ENCODE results near the gene CD2AP. TPM values are rescaled to one million over a fixed set of nuclear protein-coding genes. Genes with fewer than 3 reads are reported as not detected.

The CD2AP gene
- 10 to 100 TPM; 21.3 to 60.7 (median 34.4) TPM for total RNA-seq

DNA sequence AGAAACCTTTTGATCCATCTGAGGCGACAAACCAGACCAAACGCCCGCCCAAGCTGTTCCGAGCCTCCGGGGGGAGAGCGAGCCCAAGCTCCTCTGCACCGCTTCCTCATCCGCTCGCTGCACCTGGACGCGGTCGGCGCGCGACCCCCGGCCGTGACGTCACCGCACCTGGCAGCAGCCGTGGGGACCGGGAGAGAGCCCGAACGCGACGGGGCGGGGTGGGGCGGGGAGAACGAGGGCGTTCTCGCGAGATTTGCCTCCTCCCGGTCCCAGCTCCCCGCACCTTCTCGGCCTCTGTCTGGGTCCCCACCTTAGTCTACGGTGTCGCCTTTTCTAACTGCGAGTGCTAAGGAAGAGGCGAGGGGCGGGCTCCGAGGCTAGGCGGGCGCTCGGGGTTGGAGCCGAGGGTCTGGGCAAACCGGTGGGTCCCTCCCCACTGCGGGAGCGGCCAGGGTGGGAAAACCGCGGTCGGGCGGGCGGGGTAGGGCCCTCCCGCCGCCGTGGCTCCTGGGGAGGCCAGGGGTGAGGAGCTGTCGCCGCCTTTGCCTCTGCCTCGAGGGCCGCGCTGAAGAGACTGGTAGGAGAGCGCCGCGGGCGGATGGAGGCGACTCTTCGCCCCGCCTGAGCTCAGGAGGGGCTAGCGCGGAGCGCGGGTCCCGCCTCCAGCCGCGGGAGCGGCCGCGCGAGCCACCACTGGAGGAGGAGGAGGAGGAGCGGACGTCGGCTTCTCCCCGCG, at the start of gene CD2AP:
Gene CD2AP, plus strand, starts transcription at position 293 of the 736 bp plus-strand sequence. CDS start 456 bp downstream, outside the sequence.
- no peaks in the 10 kb centered on the region for H3K36me3 ChIP-seq
- peak; percentile 83 to 89 for DNase-seq (ENCODE audit: low spot score in 2 of 2)
- TF ChIP-seq POLR2AphosphoS5 (IDR thresholded peaks at IDR 0.05) (peak in 2 of 3 donors; percentile 44 to 63), CTCF (IDR thresholded peaks at IDR 0.05) (no peak), POLR2A (IDR thresholded peaks at IDR 0.05) (peak; percentile 13)
- intact Hi-C loops (cut with DNase I; ENCODE audit: low total_unique reads) = no loop called here
- no peaks in the 10 kb centered on the region for H3K9me3 ChIP-seq
- H3K27me3 ChIP-seq = no peaks in the 10 kb centered on the region
- no peaks in the 10 kb centered on the region for H3K4me1 ChIP-seq
- peak within 1 kb of the TSS; percentile 97 to 100 for H3K27ac ChIP-seq
- peak within 1 kb of the TSS; percentile 79 to 93 (median 88) for H3K4me3 ChIP-seq

DNA sequence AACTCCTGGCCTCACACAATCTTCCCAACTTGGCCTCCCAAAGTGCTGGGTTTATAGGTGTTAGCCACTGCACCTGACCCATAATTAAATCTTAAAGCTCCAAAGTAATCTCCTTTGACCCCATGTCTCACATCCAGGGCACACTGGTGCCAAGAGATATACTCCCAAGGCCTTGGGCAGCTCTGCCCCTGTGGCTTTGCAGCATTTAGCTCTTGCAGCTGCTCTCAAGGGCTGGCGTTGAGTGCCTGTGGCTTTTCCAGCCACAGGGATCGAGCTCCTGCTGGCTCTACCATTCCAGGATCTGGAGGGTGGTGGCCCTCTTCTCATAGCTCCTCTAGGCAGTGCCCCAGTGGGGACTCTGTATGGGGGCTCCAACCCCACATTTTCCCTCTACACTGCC, 49.3 kb upstream of the CD2AP start:
- Histone ChIP-seq H3K9me3 (peaks cover 0 to 8% of the 10 kb centered on the region in 2 donors), H3K27ac (no peak overlapping the region), H3K27me3 (no peaks in the 10 kb centered on the region), H3K4me3 (no peak overlapping the region), H3K4me1 (no peaks in the 10 kb centered on the region), H3K36me3 (no peaks in the 10 kb centered on the region)
- TF ChIP-seq POLR2AphosphoS5 (IDR thresholded peaks at IDR 0.05) = no peak
- TF ChIP-seq CTCF (IDR thresholded peaks at IDR 0.05) = no peak
- no peak for TF ChIP-seq POLR2A (IDR thresholded peaks at IDR 0.05)
- intact Hi-C loops (cut with DNase I; ENCODE audit: low total_unique reads) = no loop called here
- DNase-seq (ENCODE audit: low spot score in 2 of 2) = no peak

GRCh38 chr6:47428746-47429664, 48.6 kb upstream of the CD2AP start:
- TF ChIP-seq POLR2AphosphoS5 (IDR thresholded peaks at IDR 0.05) = no peak
- TF ChIP-seq CTCF (IDR thresholded peaks at IDR 0.05) = no peak
- TF ChIP-seq POLR2A (IDR thresholded peaks at IDR 0.05) = no peak
- no peak for DNase-seq (ENCODE audit: low spot score in 2 of 2)
- Histone ChIP-seq H3K36me3 (no peaks in the 10 kb centered on the region), H3K9me3 (peaks cover 0 to 8% of the 10 kb centered on the region in 2 donors), H3K4me1 (no peaks in the 10 kb centered on the region), H3K4me3 (no peak overlapping the region), H3K27ac (no peak overlapping the region), H3K27me3 (no peaks in the 10 kb centered on the region)
- intact Hi-C loops (cut with DNase I; ENCODE audit: low total_unique reads) = no loop called here

GRCh38 chr6:47434372-47435253, 43.0 kb upstream of the CD2AP start:
- no peak overlapping the region for H3K27ac ChIP-seq
- H3K27me3 ChIP-seq = no peaks in the 10 kb centered on the region
- DNase-seq (ENCODE audit: low spot score in 2 of 2) = no peak
- no peak overlapping the region for H3K4me3 ChIP-seq
- no peaks in the 10 kb centered on the region for H3K36me3 ChIP-seq
- no peaks in the 10 kb centered on the region for H3K9me3 ChIP-seq
- no peaks in the 10 kb centered on the region for H3K4me1 ChIP-seq
- TF ChIP-seq POLR2AphosphoS5 (IDR thresholded peaks at IDR 0.05) (no peak), POLR2A (IDR thresholded peaks at IDR 0.05) (no peak)
- intact Hi-C loops (cut with DNase I; ENCODE audit: low total_unique reads) = no loop called here

GRCh38 chr6:47435254-47435612, 42.4 kb upstream of the CD2AP start:
- TF ChIP-seq CTCF (IDR thresholded peaks at IDR 0.05) (no peak), POLR2A (IDR thresholded peaks at IDR 0.05) (no peak), POLR2AphosphoS5 (IDR thresholded peaks at IDR 0.05) (no peak)
- H3K27ac ChIP-seq = no peak overlapping the region
- no peaks in the 10 kb centered on the region for H3K27me3 ChIP-seq
- H3K4me3 ChIP-seq = no peak overlapping the region
- no peak for DNase-seq (ENCODE audit: low spot score in 2 of 2)
- no peaks in the 10 kb centered on the region for H3K9me3 ChIP-seq
- H3K36me3 ChIP-seq = no peaks in the 10 kb centered on the region
- intact Hi-C loops (cut with DNase I; ENCODE audit: low total_unique reads) = no loop called here
- H3K4me1 ChIP-seq = no peaks in the 10 kb centered on the region

All from breast epithelium (tissue), 4 donors.